Mesenchymal stem cell (in vitro differentiated cells and primary cell): ENCODE measurements around the gene BABAM2.

Experiments used
- DNase-seq: peaks from one replicate; pipeline ENCODE4 v3.0.0-alpha.2; 2013
- H2AFZ ChIP-seq: one replicate; pipeline ENCODE4 v1.6.1; 2013; ENCODE audit warnings: low read depth, mild to moderate bottlenecking, control low read depth, inconsistent platforms, low read length, moderate library complexity
- H2AK5ac ChIP-seq: 2 replicates; pipeline ENCODE4 v1.6.1; 2013; ENCODE audit warnings: low read length, moderate library complexity, mild to moderate bottlenecking, inconsistent platforms; ENCODE audit not compliant: severe bottlenecking
- H2BK120ac ChIP-seq: one replicate; pipeline ENCODE4 v1.6.1; 2013; ENCODE audit warnings: low read depth, mild to moderate bottlenecking, inconsistent platforms, low read length, moderate library complexity
- H2BK12ac ChIP-seq, 2 experiments: one replicate each; pipeline ENCODE4 v1.6.1; 2013; ENCODE audit warnings: inconsistent platforms in 2 of 2, low read length in 2 of 2, mild to moderate bottlenecking in 2 of 2, moderate library complexity in 2 of 2, control low read depth in 1 of 2
- H2BK15ac ChIP-seq: one replicate; pipeline ENCODE4 v1.6.1; 2013; ENCODE audit warnings: mild to moderate bottlenecking, low read depth, inconsistent platforms; ENCODE audit not compliant: poor library complexity, severe bottlenecking
- H2BK5ac ChIP-seq: 2 replicates; pipeline ENCODE4 v1.6.1; 2013; ENCODE audit warnings: low read depth, mild to moderate bottlenecking, low read length, control low read depth, inconsistent platforms; ENCODE audit not compliant: poor library complexity, severe bottlenecking
- H3K14ac ChIP-seq, 2 experiments: one replicate each; pipeline ENCODE4 v1.6.1; 2013; ENCODE audit warnings: inconsistent platforms in 2 of 2, low read length in 2 of 2, control low read depth in 1 of 2, mild to moderate bottlenecking in 1 of 2, moderate library complexity in 1 of 2
- H3K18ac ChIP-seq, 2 experiments: one replicate each; pipeline ENCODE4 v1.6.1; 2013; ENCODE audit warnings: inconsistent platforms in 2 of 2, low read length in 2 of 2, control low read depth in 1 of 2, low read depth in 1 of 2, mild to moderate bottlenecking in 1 of 2
- H3K23ac ChIP-seq, 2 experiments: one replicate each; pipeline ENCODE4 v1.6.1; 2013; ENCODE audit warnings: inconsistent platforms in 2 of 2, low read length in 2 of 2, mild to moderate bottlenecking in 2 of 2, moderate library complexity in 2 of 2, control low read depth in 1 of 2
- H3K27ac ChIP-seq: 2 replicates; pipeline ENCODE4 v1.5.1; 2013; ENCODE audit warnings: mild to moderate bottlenecking, moderate library complexity, low read length, control low read depth, inconsistent platforms; ENCODE audit not compliant: poor library complexity, severe bottlenecking
- H3K27me3 ChIP-seq, 2 experiments: 2 replicates each; pipeline versions ENCODE4 v1.6.1 to v1.7.0; 2013; ENCODE audit warnings: low read length in 2 of 2, mild to moderate bottlenecking in 2 of 2, moderate library complexity in 2 of 2, control low read depth in 1 of 2, inconsistent platforms in 1 of 2; ENCODE audit not compliant: control insufficient read depth in 1 of 2, insufficient read depth in 1 of 2
- H3K36me3 ChIP-seq, 2 experiments: 2 replicates each; pipeline versions ENCODE4 v1.6.1 to v1.7.0; 2013; ENCODE audit warnings: low read length in 2 of 2, control low read depth in 1 of 2, inconsistent platforms in 1 of 2, low read depth in 1 of 2, mild to moderate bottlenecking in 1 of 2; ENCODE audit not compliant: insufficient read depth in 2 of 2, control insufficient read depth in 1 of 2
- H3K4ac ChIP-seq, 2 experiments: one replicate each; pipeline ENCODE4 v1.6.1; 2013; ENCODE audit warnings: inconsistent platforms in 2 of 2, low read length in 2 of 2, mild to moderate bottlenecking in 2 of 2, moderate library complexity in 2 of 2, control low read depth in 1 of 2, low read depth in 1 of 2
- H3K4me1 ChIP-seq: 2 replicates; pipeline ENCODE4 v1.6.1; 2013; ENCODE audit warnings: low read depth, low read length, control low read depth; ENCODE audit not compliant: control insufficient read depth, insufficient read depth
- H3K4me2 ChIP-seq: 2 replicates; pipeline ENCODE4 v1.6.1; 2013; ENCODE audit warnings: low read length, mild to moderate bottlenecking, inconsistent platforms; ENCODE audit not compliant: poor library complexity, severe bottlenecking
- H3K4me3 ChIP-seq, 2 experiments: 2 replicates each; pipeline versions ENCODE4 v1.5.1 to v1.7.0; 2013; ENCODE audit warnings: low read length in 2 of 2, mild to moderate bottlenecking in 2 of 2, control low read depth in 1 of 2, low read depth in 1 of 2; ENCODE audit not compliant: insufficient read depth in 1 of 2
- H3K79me1 ChIP-seq: replicated peaks from 2 replicates; pipeline ENCODE4 v1.6.1; 2013; ENCODE audit warnings: mild to moderate bottlenecking, control low read depth, low read length, inconsistent platforms; ENCODE audit not compliant: poor library complexity, severe bottlenecking
- H3K9ac ChIP-seq: 2 replicates; pipeline ENCODE4 v1.7.0; 2013; ENCODE audit warnings: mild to moderate bottlenecking, low read length, moderate library complexity
- H3K9me3 ChIP-seq: 2 replicates; pipeline ENCODE4 v1.7.0; 2013; ENCODE audit warnings: mild to moderate bottlenecking, low read length; ENCODE audit not compliant: control insufficient read depth
- H4K8ac ChIP-seq: one replicate; pipeline ENCODE4 v1.6.1; 2013; ENCODE audit warnings: inconsistent platforms, mild to moderate bottlenecking, low read length, moderate library complexity
- H4K91ac ChIP-seq: one replicate; pipeline ENCODE4 v1.6.1; 2013; ENCODE audit warnings: mild to moderate bottlenecking, low read length, inconsistent platforms
- WGBS: methylation state at CpG from one replicate; pipeline ENCODE4 v1.1.7; 2013; ENCODE audit warnings: mixed read lengths; 5-methylcytosine and 5-hydroxymethylcytosine counted together

The BABAM2 gene

DNA sequence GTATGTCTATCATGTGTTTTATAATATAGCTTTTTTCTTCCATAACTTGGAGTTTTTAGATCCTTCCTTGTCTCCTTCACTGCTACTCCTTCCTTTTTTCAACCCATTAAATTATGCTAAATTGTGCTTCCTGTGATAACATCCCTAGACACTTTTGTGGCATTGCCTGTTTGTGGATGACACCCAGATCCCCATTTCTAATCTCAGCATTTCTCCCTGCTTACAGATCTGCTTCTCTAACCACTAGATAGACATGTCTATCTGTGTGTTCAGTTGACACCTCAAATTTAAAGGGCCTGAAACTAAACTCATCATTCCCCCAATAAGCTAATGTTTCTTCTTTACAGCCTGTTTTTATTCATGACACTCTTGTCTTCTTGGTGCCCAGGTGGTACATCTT, 244.8 kb downstream of the BABAM2 start:
- Histone ChIP-seq H2BK5ac (no peak overlapping the region), H3K4me2 (no peak overlapping the region), H3K9ac (no peak overlapping the region), H3K27ac (no peak overlapping the region), H3K4me1 (peaks cover 7% of the 10 kb centered on the region), H2AFZ (no peak overlapping the region), H3K4ac (no peak overlapping the region), H4K91ac (no peak overlapping the region), H3K27me3 (no peaks in the 10 kb centered on the region), H2BK15ac (no peak overlapping the region), H3K36me3 (peaks cover 3 to 27% of the 10 kb centered on the region in 2 experiments), H3K23ac (no peak overlapping the region), H3K9me3 (no peaks in the 10 kb centered on the region), H2BK12ac (no peak overlapping the region), H3K4me3 (no peak overlapping the region), H2AK5ac (no peak overlapping the region), H3K79me1 (peaks cover 11% of the 10 kb centered on the region), H2BK120ac (no peak overlapping the region), H3K18ac (no peak overlapping the region), H4K8ac (no peak overlapping the region), H3K14ac (no peak overlapping the region)
- no peak for DNase-seq

DNA sequence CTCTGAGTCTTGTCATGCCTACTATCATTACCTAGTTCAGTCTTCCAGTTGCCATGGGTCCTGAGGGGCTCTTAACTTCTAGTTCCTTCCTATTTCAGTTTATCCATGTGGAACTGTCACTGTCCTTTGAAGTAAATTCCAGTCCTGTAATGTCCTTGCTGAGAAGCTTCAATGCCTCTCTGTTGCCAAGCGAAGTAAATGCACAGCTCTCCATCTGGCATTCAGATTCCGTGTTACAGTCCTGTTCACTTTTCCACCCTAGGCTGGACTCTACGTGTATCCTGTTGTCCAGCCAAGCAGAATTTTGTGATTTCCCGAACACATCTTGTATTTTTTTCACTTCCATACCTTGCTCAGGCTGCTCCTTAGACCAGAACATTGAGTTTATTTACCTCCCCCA, 245.3 kb downstream of the BABAM2 start:
- no peak overlapping the region for H3K14ac ChIP-seq
- no peak overlapping the region for H2BK120ac ChIP-seq
- no peak overlapping the region for H2AFZ ChIP-seq
- H3K23ac ChIP-seq = no peak overlapping the region
- no peak overlapping the region for H2BK15ac ChIP-seq
- no peaks in the 10 kb centered on the region for H3K27me3 ChIP-seq
- peaks cover 11% of the 10 kb centered on the region for H3K79me1 ChIP-seq
- H4K91ac ChIP-seq = no peak overlapping the region
- H2AK5ac ChIP-seq = no peak overlapping the region
- H3K4ac ChIP-seq = no peak overlapping the region
- H3K4me3 ChIP-seq = no peak overlapping the region
- peak overlapping the region in 1 of 2 experiments; percentile 5 for H3K18ac ChIP-seq
- H2BK5ac ChIP-seq = no peak overlapping the region
- H3K36me3 ChIP-seq = peaks cover 3 to 27% of the 10 kb centered on the region in 2 experiments
- H3K4me1 ChIP-seq = peaks cover 3% of the 10 kb centered on the region
- no peak overlapping the region for H4K8ac ChIP-seq
- H3K4me2 ChIP-seq = no peak overlapping the region
- WGBS = 83% methylated on average over 4 of the region's 4 CpGs
- no peak overlapping the region for H3K27ac ChIP-seq
- H3K9me3 ChIP-seq = no peaks in the 10 kb centered on the region
- peak overlapping the region in 1 of 2 experiments; percentile 86 for H2BK12ac ChIP-seq
- no peak for DNase-seq
- H3K9ac ChIP-seq = no peak overlapping the region

DNA sequence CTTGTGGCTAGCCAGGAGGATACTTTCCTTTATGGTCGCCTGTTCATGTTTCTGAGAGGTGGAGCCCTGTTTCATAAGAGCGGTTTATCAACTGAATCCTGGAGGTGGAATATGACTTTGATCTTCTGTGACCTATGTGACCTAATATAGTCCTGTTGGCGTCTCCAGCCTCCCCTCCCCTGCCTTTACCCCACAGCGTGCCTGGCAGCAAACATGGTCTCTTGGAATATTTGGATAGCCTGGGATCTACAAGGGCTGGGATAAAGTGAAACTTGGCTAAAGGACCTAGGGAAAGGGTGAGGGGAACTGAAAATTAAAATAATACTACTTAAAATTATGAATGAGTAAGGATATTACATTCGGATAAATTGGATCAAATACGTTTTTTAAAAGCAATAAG, 246.0 kb downstream of the BABAM2 start:
- Histone ChIP-seq H3K4ac (peak overlapping the region in 1 of 2 experiments; percentile 67), H3K4me3 (no peak overlapping the region), H3K27ac (no peak overlapping the region), H3K4me2 (no peak overlapping the region), H3K36me3 (peaks cover 3 to 27% of the 10 kb centered on the region in 2 experiments), H3K9ac (peak overlapping the region; percentile 81), H3K23ac (no peak overlapping the region), H2AK5ac (peak overlapping the region; percentile 84), H2AFZ (no peak overlapping the region), H3K27me3 (no peaks in the 10 kb centered on the region), H4K8ac (peak overlapping the region; percentile 61), H2BK5ac (no peak overlapping the region), H3K14ac (peak overlapping the region in 1 of 2 experiments; percentile 82), H4K91ac (peak overlapping the region; percentile 69), H3K4me1 (peaks cover 3% of the 10 kb centered on the region), H3K9me3 (no peaks in the 10 kb centered on the region), H2BK12ac (peak overlapping the region; percentile 86 to 90), H3K18ac (peak overlapping the region; percentile 37 to 89), H3K79me1 (peaks cover 11% of the 10 kb centered on the region), H2BK15ac (no peak overlapping the region), H2BK120ac (no peak overlapping the region)
- no peak for DNase-seq
- 100% methylated on average over 2 of the region's 6 CpGs for WGBS

DNA sequence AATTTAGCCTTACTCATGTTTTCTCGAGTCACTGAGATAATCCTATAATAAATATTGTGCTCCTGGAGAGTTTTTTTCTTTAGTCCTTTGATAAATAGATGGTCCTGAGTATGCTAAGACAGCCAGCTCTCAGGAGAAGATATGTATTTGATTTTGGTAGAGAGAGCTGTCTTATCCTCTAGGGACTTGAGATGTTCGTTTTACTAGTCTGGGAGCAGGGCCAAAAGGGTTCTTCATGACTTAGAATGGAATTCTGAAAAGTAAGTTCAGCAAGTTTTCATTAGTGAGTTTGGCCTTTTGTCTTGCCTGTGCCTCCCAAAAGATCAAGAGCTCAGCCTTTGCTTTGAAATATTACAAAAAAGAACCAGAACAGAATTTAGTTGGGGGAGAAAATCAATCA, 246.7 kb downstream of the BABAM2 start:
- H3K4me2 ChIP-seq = no peak overlapping the region
- H3K4me1 ChIP-seq = peaks cover 3% of the 10 kb centered on the region
- H2AFZ ChIP-seq = no peak overlapping the region
- no peak overlapping the region for H3K18ac ChIP-seq
- no peaks in the 10 kb centered on the region for H3K27me3 ChIP-seq
- WGBS = 9% methylated on average over 1 of the region's 2 CpGs
- no peak overlapping the region for H3K14ac ChIP-seq
- H3K79me1 ChIP-seq = peaks cover 11% of the 10 kb centered on the region
- no peak overlapping the region for H3K4me3 ChIP-seq
- H3K9me3 ChIP-seq = no peaks in the 10 kb centered on the region
- no peak overlapping the region for H2BK12ac ChIP-seq
- no peak overlapping the region for H2BK15ac ChIP-seq
- peak; percentile 73 for DNase-seq
- no peak overlapping the region for H2BK5ac ChIP-seq
- H3K4ac ChIP-seq = no peak overlapping the region
- no peak overlapping the region for H2BK120ac ChIP-seq
- peak overlapping the region; percentile 81 for H3K9ac ChIP-seq
- no peak overlapping the region for H2AK5ac ChIP-seq
- no peak overlapping the region for H4K8ac ChIP-seq
- H4K91ac ChIP-seq = no peak overlapping the region
- peaks cover 3 to 27% of the 10 kb centered on the region in 2 experiments for H3K36me3 ChIP-seq
- H3K23ac ChIP-seq = no peak overlapping the region
- H3K27ac ChIP-seq = no peak overlapping the region
